ENCODE results near the gene NPM1. TPM values are rescaled to one million over a fixed set of nuclear protein-coding genes. Genes with fewer than 3 reads are reported as not detected.
A peak's percentile ranks its signal among the peaks of the same experiment; 100 is the strongest.
"Not testable (repeated sequence)": the region's sequence is repeated elsewhere in the genome, so short reads cannot be mapped to it uniquely, and the experiment has no call there.

NPM1 gene
- total RNA-seq, 1 experiment from 2014 or later = 3,666 TPM

DNA sequence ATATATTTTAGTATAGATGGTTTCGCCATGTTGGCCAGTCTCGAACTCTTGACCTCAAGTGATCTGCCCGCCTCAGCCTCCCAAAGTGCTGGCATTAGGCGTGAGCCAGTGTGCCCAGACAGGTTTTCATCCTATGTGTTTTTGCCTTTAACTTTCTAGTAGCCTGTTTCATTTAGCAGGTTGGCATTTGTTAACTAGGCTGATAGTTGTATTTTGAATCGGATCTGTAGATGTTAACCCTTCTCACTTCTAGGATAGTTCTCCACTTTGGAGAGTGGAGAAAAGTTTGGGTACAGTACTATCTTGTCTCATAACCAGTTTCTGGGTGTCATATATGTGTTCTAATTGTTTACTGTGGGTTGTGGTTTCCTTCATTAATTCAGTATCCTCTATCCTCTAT, 24.5 kb downstream of the NPM1 start:
- DNase-seq (ENCODE audit: low spot score) = no peak

DNA sequence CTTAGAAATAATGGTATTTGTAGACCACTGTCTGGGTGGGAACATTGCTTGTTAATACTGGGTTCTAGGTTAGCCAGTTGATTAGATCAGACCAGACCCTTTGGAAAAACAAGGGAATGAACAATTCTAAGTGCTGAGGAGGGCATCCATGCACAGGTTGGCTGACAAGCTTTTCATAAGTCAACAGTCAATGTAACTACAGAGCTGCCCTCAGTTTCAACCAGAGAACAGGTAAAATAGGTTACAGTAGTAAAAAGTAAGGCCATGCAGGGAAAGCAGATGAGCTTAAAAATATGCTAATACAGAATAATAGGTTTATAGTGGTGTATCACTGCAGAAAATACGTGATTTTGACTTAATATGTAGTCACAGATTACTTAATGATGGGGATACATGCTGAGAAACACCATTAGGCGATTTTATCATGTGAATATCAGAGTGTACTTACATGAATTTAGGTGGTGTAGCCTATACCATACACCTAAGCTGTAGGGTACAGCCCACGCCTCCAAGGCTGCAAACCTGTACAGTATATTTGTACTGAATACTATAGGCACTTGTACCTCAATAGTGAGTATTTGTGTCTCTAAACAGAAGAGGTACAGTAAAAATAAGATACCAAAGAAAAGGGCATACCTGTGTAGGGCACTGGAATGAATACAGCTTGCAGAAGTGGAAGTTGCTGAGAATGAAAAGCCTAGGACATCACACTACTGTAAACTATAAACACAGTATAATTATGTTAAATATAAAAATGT, 25.7 kb downstream of the NPM1 start:
- DNase-seq (ENCODE audit: low spot score) = no peak

DNA sequence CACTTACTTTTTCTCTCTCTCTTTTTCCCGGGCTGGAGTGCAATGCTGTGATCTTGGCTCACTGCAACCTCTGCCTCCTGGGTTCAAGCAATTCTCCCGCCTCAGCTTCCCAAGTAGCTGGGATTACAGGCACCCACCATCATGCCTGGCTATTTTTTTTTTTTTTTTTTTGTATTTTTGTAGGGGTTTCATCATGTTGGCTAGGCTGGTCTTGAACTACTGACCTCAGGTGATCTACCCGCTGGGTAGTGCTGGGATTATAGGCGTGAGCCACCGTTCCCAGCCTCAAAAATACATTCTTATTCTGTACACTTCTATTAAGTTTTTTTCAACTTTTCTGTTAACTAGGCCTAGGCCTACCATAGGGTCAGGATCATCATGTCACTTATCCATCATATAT, 26.3 kb downstream of the NPM1 start:
- not testable (repeated sequence) for DNase-seq (ENCODE audit: low spot score)

DNA sequence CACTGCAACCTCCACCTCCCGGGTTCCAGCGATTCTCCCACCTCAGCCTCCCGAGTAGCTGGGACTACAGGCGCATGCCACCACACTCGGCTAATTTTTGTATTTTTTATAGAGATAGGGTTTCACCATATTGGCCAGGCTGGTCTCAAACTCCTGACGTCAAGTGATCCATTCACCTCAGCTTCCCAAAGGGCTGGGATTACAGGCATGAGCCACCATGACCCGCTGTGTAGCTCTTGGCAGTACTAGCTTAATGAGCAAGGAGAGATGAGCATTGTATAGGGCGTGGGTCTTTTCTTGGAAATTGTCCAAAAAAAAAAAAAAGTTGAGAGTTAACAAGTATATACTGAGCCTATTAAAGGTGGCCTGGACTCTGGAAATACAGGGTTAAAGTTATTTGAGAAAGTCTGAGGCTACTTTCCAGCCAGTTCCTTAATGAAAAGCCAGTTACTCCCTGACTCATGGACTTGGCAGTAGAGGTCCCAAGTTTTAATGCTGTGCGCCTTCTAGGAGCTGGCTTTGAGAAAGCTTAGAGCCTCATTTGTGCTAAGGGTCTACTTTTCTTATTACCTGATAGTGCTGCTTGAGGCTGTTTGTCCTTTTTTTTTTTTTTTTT, 27.6 kb downstream of the NPM1 start:
- no peak for DNase-seq (ENCODE audit: low spot score)

DNA sequence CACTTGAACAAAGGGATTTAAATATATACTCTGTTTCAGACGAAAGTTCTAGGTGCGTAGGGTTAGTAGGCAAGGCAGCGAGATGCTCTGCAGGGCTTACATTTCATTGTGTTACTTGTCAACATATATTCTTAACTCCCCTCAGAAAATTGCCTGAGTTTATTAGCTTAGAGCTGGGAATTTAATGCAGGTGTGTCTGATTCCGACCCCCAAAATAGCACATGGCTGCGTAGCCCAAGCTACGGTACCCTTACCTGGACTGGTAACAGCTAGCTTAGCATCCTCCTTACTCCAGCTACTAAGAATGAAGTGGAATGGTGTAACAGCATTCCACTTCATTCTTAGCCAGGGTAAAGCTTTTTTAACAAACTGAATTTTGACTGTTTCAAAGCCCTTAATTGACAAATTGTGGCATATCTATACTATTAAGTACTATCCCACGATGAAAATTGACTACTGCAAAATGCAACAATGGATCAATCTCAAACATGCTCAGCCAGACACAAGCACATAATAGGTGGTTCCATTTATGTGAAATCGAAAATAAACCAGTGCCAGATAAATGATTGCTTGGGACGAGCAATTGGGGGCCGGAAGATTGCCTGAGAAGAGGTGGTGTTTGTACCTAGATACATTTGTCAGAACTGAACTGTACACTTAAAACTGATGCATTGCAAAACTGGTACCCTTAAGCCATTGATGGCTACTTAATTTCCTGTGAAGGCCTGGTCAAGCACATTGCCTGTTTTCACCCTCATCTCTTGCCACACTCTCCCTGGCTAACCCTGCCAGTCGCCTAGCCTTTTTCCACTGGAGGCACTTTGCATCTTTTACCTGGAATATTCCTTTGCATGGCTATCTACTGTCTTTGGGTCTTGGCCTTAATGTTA, 28.8 kb downstream of the NPM1 start:
- DNase-seq (ENCODE audit: low spot score) = no peak

DNA sequence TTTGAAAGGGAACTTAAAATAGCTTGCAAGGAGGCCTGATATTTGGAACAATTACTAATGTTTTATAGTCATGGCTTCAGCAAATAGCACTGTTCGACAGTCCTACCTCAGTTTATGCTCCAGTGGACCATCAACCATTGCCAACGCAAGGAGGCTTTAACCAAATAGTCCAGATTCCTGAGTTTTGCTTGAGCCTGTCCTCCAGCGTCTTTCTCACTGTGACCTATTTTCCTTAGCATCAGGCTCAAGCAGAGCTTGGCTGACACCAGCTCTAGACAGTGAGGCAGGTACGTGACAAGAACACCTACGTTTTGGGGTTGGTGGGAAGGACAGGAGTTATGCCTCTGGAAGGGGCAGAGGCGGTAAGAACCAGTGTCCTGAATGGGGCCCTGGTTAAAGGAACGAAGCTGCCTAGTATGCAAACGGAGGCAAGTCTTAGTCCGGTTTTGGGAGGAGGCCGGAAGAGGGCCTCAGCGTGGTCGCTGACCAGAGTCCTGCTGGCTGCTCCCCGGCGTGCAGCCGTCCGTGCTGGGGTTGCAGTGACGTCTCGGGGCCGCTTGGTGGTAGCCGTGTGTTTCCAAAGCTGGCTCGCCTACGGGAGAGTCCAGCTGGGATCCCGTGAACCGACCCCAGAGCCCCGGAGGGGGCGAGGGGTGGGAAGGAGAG, 30.8 kb downstream of the NPM1 start:
- no peak for DNase-seq (ENCODE audit: low spot score)

DNA sequence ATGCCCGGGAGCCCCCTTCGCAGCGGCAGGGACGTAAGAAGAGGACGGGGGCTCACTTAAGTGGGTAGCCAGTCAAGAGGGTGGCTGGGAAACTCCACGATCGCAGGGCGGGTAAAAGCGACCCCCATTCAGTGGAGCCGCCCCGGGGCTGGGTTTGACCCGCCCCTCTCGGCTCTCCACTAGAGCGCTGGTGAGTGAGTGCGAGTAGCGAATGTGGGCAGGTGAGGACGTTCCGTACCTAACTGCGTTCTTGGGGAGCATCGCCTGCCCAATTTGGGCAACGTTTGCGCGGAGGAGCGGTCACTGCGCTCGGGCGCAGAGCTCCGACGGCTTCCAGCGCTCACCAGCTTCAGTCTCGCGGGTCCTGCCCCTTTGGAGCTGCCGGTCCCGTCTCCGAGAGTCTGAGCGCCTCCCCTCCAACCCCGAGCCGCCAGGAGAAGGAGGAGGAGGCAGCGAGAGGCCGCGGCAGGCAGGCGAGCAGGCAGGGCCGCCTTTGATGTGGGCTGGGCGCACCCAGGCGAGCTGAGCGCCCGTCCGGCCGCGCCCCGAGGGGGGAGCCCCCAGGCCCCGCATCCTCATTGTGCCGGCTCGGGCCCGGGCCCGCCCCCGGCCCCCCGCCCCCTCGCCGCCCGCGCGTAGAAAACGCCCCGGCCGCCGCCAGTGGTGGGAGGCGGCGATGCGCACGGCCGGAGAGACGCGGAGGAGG, 31.5 kb downstream of the NPM1 start, which contains the start of gene FGF18:
TSS of gene FGF18 (plus strand) at position 666 of the 706 bp plus-strand sequence. CDS start 553 bp downstream, outside the sequence.
- no peak for DNase-seq (ENCODE audit: low spot score)

DNA sequence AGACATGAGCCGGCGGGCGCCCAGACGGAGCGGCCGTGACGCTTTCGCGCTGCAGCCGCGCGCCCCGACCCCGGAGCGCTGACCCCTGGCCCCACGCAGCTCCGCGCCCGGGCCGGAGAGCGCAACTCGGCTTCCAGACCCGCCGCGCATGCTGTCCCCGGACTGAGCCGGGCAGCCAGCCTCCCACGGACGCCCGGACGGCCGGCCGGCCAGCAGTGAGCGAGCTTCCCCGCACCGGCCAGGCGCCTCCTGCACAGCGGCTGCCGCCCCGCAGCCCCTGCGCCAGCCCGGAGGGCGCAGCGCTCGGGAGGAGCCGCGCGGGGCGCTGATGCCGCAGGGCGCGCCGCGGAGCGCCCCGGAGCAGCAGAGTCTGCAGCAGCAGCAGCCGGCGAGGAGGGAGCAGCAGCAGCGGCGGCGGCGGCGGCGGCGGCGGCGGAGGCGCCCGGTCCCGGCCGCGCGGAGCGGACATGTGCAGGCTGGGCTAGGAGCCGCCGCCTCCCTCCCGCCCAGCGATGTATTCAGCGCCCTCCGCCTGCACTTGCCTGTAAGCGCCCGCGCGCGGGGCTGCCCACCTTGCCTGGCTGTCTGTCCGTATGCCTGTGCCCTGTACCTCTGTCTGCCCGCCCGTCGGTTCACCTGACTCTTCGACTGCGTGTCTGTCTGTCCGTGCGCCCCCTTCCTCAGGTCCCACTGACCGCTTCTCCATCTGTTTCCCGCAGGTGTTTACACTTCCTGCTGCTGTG, 32.2 kb downstream of the NPM1 start:
- no peak for DNase-seq (ENCODE audit: low spot score)

DNA sequence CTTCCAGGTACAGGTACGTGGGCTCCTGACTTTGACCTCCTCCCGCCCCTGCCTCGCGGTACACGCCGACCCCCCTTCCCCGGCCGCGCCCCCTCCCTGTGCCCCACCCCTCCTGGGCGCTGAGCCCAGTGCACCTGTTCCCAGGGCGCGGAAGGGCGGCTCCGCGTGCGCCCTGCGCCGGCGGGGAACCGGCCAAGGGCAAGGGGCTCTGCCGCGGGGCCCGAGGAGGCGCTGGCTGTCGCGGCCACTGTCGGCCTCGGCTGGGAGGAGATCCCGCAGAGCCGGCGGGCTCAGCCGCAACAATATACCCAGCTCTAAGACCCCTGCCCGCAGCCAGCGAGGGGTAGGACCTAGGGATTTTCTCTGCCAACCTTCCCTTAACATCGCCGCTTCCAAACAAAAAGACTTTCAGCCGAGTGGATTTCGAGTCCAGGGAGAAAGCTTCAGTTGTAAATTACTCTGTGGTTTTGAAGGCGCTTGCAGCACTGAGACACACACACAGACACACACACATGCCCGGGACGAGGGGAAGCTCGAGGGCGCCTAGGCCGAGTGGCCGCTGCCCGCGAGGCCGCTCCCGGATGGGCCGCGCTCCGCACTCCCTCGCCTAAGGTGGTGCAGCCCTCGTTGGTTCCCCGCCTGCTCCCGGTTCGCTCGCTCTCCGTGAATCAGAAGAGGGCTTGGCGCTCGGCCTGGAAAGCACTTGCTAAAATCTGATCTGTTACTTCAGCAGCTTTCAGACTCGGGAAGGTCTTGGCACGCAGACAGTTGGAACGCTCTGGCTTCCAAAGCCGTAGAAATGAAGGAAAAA, 33.0 kb downstream of the NPM1 start:
- DNase-seq (ENCODE audit: low spot score) = peak; percentile 31

DNA sequence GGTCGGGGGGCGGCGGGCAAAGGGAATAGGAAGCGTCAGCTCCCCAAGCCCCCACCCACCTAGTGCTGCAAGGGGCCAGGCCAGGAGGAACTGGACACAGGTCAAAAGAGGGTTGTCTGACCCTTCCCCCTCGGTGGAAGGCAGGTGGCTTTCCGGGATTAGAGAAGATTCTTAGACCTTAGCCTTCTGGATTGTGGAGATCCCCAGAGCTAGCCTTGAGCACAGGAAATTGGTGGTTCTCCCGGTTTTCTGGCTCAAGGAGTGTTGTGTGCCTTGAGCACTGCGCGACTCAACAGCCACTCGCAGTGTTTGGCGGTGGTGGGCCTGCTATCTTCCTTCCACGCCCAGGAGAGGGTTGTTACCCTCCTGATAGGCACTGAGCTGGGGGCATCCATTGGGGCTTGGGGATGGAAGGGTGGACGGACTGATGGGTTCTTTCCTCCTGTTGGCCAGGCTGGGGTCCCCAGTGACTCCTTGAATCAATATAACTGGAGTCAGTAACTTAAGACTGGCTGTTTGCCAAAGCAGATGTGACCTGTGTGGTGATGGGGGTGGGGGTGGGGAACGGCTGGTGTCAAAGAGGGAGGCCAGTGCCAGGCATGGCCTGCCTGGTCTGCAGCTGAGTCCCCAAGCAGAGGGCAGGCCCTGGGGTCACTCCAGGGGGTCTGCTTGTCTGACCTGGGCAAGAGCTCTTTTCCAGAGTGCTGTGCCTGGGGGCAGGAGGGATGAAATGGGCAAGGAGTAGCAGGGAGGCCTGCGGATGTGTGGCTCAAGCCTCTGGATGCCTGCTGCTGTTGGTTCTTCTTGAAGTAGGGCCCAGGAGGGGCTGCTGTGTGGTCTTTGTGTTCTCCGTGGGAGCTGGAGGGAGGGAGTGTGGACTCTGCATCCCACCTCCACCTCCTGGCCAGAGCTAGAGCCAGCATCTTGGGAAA, 33.9 kb downstream of the NPM1 start:
- DNase-seq (ENCODE audit: low spot score) = no peak

DNA sequence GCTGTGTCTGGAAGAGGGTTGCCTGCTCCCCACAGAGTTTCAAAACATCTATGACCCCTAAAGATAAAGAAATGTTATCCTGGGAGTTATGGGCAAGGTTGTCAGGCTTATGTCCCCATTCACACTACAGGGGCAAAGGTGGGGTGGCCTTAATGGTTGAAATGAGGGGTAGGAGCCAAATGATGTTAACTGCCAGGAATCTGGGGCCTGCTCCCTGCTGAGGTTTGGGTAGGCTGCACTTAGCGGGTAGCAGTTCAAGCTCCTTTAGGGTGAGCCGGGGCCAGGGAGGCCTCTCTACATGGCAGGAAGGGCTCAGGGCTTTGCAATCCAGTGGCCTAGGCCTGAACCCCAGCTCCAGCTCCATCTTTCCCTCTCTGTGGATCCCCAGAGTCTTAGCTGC, 34.8 kb downstream of the NPM1 start:
- no peak for DNase-seq (ENCODE audit: low spot score)

DNA sequence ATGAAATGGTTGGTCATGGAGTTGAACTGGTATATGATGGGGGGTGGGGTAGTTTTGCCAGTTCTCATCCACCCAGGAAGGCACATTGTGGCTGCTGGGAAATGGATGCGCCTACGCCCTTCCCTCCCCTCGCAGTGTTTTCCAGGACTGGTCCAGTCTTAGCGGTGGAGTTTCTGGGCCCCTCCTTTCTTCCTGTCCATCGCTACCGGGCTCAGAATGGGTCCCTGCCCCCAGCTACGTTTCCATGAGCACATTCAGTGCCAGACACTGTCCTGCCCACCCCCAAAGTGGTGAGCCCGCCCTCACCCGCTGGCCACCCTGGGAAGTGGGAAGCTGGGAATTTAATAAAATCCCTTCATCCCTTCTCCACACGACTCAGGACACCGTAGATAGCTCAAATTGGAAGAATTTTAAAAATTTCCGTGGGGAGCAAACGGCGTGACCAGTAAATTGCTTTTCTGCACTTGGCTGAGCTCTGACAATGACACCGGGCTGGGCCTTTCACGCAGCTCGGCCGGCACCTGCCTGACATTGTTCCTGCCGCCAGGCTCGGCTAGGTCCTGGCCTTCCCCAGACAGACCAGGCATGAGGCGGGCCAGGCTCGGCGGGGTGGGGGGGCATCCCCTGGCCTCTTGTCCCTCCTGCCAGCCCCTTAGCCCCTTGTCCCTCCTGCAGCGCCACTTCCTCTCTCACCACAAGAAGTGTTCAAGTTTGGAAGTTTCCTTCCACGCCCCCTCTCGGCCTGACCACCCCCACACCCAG, 35.4 kb downstream of the NPM1 start:
- peak; percentile 67 for DNase-seq (ENCODE audit: low spot score)

DNA sequence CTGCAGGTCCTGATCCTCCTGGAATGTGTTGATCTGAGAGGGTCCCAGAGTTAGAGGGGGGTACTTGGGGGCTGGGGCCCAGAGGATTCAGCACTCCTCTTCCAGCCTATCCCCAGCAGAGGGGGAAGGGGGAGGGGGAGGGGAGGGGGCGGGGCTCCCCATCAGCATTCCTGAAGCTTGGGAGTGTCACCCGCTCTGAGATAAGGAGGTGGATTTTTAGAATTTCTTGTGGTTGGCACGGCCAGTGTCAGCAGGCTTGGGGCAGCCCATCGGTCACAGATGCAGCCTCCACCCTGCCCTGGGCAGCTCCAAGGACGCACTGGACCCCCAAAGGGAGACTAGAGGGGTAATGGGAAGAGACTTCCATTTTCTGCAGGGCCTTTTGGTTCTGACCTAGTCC, 37.1 kb downstream of the NPM1 start:
- peak; percentile 79 for DNase-seq (ENCODE audit: low spot score)

DNA sequence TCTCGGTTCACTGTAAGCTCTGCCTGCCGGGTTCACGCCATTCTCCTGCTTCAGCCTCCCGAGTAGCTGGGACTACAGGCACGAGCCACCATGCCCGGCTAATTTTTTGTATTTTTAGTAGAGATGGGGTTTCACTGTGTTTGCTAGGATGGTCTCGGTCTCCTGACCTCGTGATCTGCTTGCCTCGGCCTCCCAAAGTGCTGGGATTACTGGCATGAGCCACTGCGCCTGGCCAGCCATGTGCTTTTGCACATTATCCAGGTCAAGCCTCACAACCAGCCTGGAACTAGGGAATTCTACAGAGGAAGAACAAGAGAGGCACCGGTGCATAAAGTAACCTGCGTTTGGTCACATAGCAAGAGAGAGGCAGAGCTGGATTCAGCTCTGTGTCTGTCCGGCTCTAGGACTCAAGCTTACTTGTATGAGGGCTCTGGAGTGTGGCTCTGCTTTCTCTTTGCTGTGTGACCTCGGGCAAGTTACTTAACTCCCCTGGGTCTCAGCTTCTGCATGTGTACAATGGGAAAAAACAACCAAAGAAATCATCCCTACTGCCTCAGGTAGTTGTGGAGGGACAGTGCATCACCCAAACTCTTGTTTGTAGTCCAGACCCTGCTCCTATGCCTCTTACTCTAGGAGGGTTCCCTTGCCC, 38.1 kb downstream of the NPM1 start:
- no peak for DNase-seq (ENCODE audit: low spot score)

DNA sequence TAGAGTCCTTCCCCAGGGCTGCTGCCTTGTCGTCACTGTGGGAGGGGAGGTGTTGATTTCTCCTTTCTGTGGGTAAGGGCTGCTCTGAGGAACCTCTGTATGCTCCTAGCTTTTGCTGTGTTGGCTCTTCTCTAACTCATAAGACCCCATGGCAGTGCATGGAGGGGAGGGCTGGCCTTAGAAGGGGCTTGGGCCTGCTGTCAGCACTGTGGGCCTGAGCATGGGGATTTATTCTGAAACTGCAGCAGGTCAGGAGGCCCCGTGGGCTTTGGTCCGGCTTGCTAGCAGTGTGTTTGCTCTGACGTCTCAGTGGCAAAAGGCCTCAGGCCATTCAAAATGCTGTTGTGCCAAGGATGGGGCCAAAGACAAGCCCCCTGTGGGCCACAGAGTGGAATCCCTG, 38.6 kb downstream of the NPM1 start:
- DNase-seq (ENCODE audit: low spot score) = no peak

DNA sequence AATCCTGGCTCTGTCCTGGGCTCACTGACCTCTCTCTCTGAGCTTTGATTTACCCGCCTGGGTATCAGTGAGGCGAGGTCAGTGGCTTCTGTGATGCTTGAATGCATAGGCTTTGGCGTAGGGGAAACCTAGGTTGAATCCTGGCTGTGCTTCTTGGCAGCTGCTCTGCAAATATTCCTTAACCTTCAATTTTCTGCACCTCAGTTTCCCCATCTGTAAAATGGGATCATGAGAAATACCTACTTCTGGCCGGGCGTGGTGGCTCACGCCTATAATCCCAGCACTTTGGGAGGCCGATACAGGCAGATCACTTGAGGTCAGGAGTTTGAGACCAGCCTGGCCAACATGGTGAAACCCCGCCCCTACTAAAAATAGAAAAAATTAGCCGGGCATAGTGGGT, 39.0 kb downstream of the NPM1 start:
- DNase-seq (ENCODE audit: low spot score) = no peak
